Activated naive CD8-positive, alpha-beta T cell (primary cell): ENCODE measurements around the gene RPS14.

Experiments used
- H3K27ac Mint-ChIP-seq: one replicate; pipeline ENCODE4 v1.8.0; 2021; ENCODE audit warnings: mixed read lengths
- H3K27me3 Mint-ChIP-seq: one replicate; pipeline ENCODE4 v1.8.0; 2021; ENCODE audit warnings: mixed read lengths
- H3K36me3 Mint-ChIP-seq: one replicate; pipeline ENCODE4 v1.8.0; 2021; ENCODE audit warnings: mixed read lengths
- H3K4me1 Mint-ChIP-seq: one replicate; pipeline ENCODE4 v1.8.0; 2021; ENCODE audit warnings: low read depth, mixed read lengths
- H3K4me3 Mint-ChIP-seq: one replicate; pipeline ENCODE4 v1.8.0; 2021; ENCODE audit warnings: mild to moderate bottlenecking, mixed read lengths
- H3K9me3 Mint-ChIP-seq: one replicate; pipeline ENCODE4 v1.8.0; 2021; ENCODE audit warnings: low read depth, mixed read lengths

The RPS14 gene

GRCh38 chr5:150449517-150450339 lies at the start of gene RPS14:
TSS of gene RPS14 (minus strand) at chr5:150449739. CDS start at chr5:150447733, 2,006 bp downstream.
- H3K4me3 Mint-ChIP-seq, result peak within 1 kb of the TSS; percentile 99
- no peaks in the 10 kb centered on the region for H3K27me3 Mint-ChIP-seq
- peaks cover 25% of the 10 kb centered on the region for H3K36me3 Mint-ChIP-seq
- peak within 1 kb of the TSS; percentile 100 for H3K27ac Mint-ChIP-seq
- H3K4me1 Mint-ChIP-seq, result peaks cover 39% of the 10 kb centered on the region
- H3K9me3 Mint-ChIP-seq, result no peaks in the 10 kb centered on the region

GRCh38 chr5:150498971-150499370 lies 49.4 kb upstream of the RPS14 start:
- Mint-ChIP-seq H3K4me3 (no peak overlapping the region), H3K4me1 (no peaks in the 10 kb centered on the region), H3K27me3 (no peaks in the 10 kb centered on the region), H3K27ac (no peak overlapping the region), H3K36me3 (no peaks in the 10 kb centered on the region), H3K9me3 (no peaks in the 10 kb centered on the region)

- Mint-ChIP-seq H3K9me3 (no peaks in the 10 kb centered on the region), H3K4me1 (no peaks in the 10 kb centered on the region), H3K27me3 (no peaks in the 10 kb centered on the region), H3K27ac (no peak overlapping the region), H3K4me3 (no peak overlapping the region), H3K36me3 (no peaks in the 10 kb centered on the region)
Observed at GRCh38 chr5:150498501-150498900, 49.0 kb upstream of the RPS14 start.

- no peaks in the 10 kb centered on the region for H3K36me3 Mint-ChIP-seq
- H3K4me1 Mint-ChIP-seq, result no peaks in the 10 kb centered on the region
- H3K27me3 Mint-ChIP-seq, result no peaks in the 10 kb centered on the region
- no peaks in the 10 kb centered on the region for H3K9me3 Mint-ChIP-seq
- H3K4me3 Mint-ChIP-seq, result no peak overlapping the region
- H3K27ac Mint-ChIP-seq, result no peak overlapping the region
Observed at GRCh38 chr5:150497989-150498317, 48.4 kb upstream of the RPS14 start.

GRCh38 chr5:150497274-150497988 lies 47.9 kb upstream of the RPS14 start:
- no peaks in the 10 kb centered on the region for H3K9me3 Mint-ChIP-seq

GRCh38 chr5:150496534-150496933 lies 47.0 kb upstream of the RPS14 start:
- no peaks in the 10 kb centered on the region for H3K27me3 Mint-ChIP-seq
- H3K36me3 Mint-ChIP-seq, result no peaks in the 10 kb centered on the region

More at GRCh38 chr5:150497274-150497988, 47.9 kb upstream of the RPS14 start:
- no peaks in the 10 kb centered on the region for H3K4me1 Mint-ChIP-seq
- no peak overlapping the region for H3K4me3 Mint-ChIP-seq
- no peak overlapping the region for H3K27ac Mint-ChIP-seq
- no peaks in the 10 kb centered on the region for H3K27me3 Mint-ChIP-seq
- H3K36me3 Mint-ChIP-seq, result no peaks in the 10 kb centered on the region

GRCh38 chr5:150496098-150496497 lies 46.6 kb upstream of the RPS14 start:
- Mint-ChIP-seq H3K36me3 (no peaks in the 10 kb centered on the region), H3K27ac (no peak overlapping the region), H3K9me3 (no peaks in the 10 kb centered on the region), H3K4me1 (no peaks in the 10 kb centered on the region), H3K4me3 (no peak overlapping the region), H3K27me3 (no peaks in the 10 kb centered on the region)

More at GRCh38 chr5:150496534-150496933, 47.0 kb upstream of the RPS14 start:
- Mint-ChIP-seq H3K4me3 (no peak overlapping the region), H3K9me3 (no peaks in the 10 kb centered on the region), H3K27ac (no peak overlapping the region), H3K4me1 (no peaks in the 10 kb centered on the region)

GRCh38 chr5:150492621-150493020 lies 43.1 kb upstream of the RPS14 start:
- Mint-ChIP-seq H3K27ac (no peak overlapping the region), H3K4me1 (no peaks in the 10 kb centered on the region), H3K36me3 (no peaks in the 10 kb centered on the region), H3K27me3 (no peaks in the 10 kb centered on the region), H3K4me3 (no peak overlapping the region), H3K9me3 (no peaks in the 10 kb centered on the region)

GRCh38 chr5:150491876-150492275 lies 42.3 kb upstream of the RPS14 start:
- Mint-ChIP-seq H3K4me1 (peaks cover 5% of the 10 kb centered on the region), H3K36me3 (no peaks in the 10 kb centered on the region), H3K27me3 (peaks cover 4% of the 10 kb centered on the region), H3K9me3 (no peaks in the 10 kb centered on the region), H3K27ac (no peak overlapping the region), H3K4me3 (no peak overlapping the region)

GRCh38 chr5:150490754-150491153 lies 41.2 kb upstream of the RPS14 start:
- Mint-ChIP-seq H3K9me3 (no peaks in the 10 kb centered on the region), H3K36me3 (no peaks in the 10 kb centered on the region), H3K4me3 (no peak overlapping the region), H3K27me3 (peaks cover 4% of the 10 kb centered on the region), H3K27ac (no peak overlapping the region), H3K4me1 (peaks cover 5% of the 10 kb centered on the region)

- no peak overlapping the region for H3K27ac Mint-ChIP-seq
- peaks cover 4% of the 10 kb centered on the region for H3K27me3 Mint-ChIP-seq
- no peaks in the 10 kb centered on the region for H3K36me3 Mint-ChIP-seq
- H3K4me3 Mint-ChIP-seq, result no peak overlapping the region
- H3K9me3 Mint-ChIP-seq, result no peaks in the 10 kb centered on the region
- H3K4me1 Mint-ChIP-seq, result peaks cover 5% of the 10 kb centered on the region
Observed at GRCh38 chr5:150490296-150490669, 40.7 kb upstream of the RPS14 start.

GRCh38 chr5:150489360-150490295 lies 40.1 kb upstream of the RPS14 start:
- H3K9me3 Mint-ChIP-seq, result no peaks in the 10 kb centered on the region

GRCh38 chr5:150488519-150489359 lies 39.2 kb upstream of the RPS14 start:
- H3K27ac Mint-ChIP-seq, result no peak overlapping the region
- H3K4me1 Mint-ChIP-seq, result peaks cover 8% of the 10 kb centered on the region
- H3K27me3 Mint-ChIP-seq, result peaks cover 4% of the 10 kb centered on the region
- no peaks in the 10 kb centered on the region for H3K36me3 Mint-ChIP-seq
- H3K4me3 Mint-ChIP-seq, result no peak overlapping the region
- H3K9me3 Mint-ChIP-seq, result no peaks in the 10 kb centered on the region

More at GRCh38 chr5:150489360-150490295, 40.1 kb upstream of the RPS14 start:
- Mint-ChIP-seq H3K4me1 (peaks cover 8% of the 10 kb centered on the region), H3K27me3 (peaks cover 4% of the 10 kb centered on the region), H3K27ac (no peak overlapping the region), H3K4me3 (no peak overlapping the region), H3K36me3 (no peaks in the 10 kb centered on the region)
